Kidney (tissue), 14 donors: Measurements from ENCODE around the gene NPM3. TPM values are rescaled to one million over a fixed set of nuclear protein-coding genes. Genes with fewer than 3 reads are reported as not detected.
"Not testable (repeated sequence)": the region's sequence is repeated elsewhere in the genome, so short reads cannot be mapped to it uniquely, and the experiment has no call there.

Experiments used
- DNase-seq, 5 donors: peaks; one replicate each; pipeline ENCODE4 v3.0.0-alpha.2; 2013 to 2020
- FAIRE-seq: peaks from 2 replicates; lab custom pipeline; 2012; peaks lifted over from hg19 to GRCh38; lab: Jason Lieb, UNC
- H3K27ac ChIP-seq, 2 donors: one replicate each; pipeline ENCODE4 v1.7.0; 2013; ENCODE audit warnings: low read depth in 2 of 2, low read length in 2 of 2, inconsistent platforms in 1 of 2
- H3K27me3 ChIP-seq: one replicate; pipeline ENCODE4 v1.7.1; 2013; ENCODE audit warnings: low read length, inconsistent platforms; ENCODE audit not compliant: control insufficient read depth, insufficient read depth
- H3K36me3 ChIP-seq, 3 donors: one replicate each; pipeline versions ENCODE4 v1.7.0 to v1.7.1; 2013; ENCODE audit warnings: low read length in 3 of 3, control low read depth in 1 of 3, inconsistent platforms in 1 of 3; ENCODE audit not compliant: insufficient read depth in 3 of 3, control insufficient read depth in 2 of 3
- H3K4me1 ChIP-seq, 3 donors: one replicate each; pipeline versions ENCODE4 v1.7.0 to v1.7.1; 2013; ENCODE audit warnings: low read length in 3 of 3, inconsistent platforms in 1 of 3, low read depth in 1 of 3; ENCODE audit not compliant: control insufficient read depth in 2 of 3, insufficient read depth in 2 of 3
- H3K4me3 ChIP-seq, 3 donors: one replicate each; pipeline versions ENCODE4 v1.7.0 to v1.8.1; 2013; ENCODE audit warnings: low read length in 3 of 3, control low read depth in 1 of 3, inconsistent platforms in 1 of 3
- H3K9ac ChIP-seq, 3 donors: one replicate each; pipeline versions ENCODE4 v1.7.0 to v1.7.1; 2013; ENCODE audit warnings: low read length in 3 of 3, control low read depth in 1 of 3, inconsistent platforms in 1 of 3
- H3K9me3 ChIP-seq, 3 donors: one replicate each; pipeline versions ENCODE4 v1.7.0 to v1.7.1; 2013; ENCODE audit warnings: low read length in 3 of 3, control low read depth in 1 of 3, inconsistent platforms in 1 of 3; ENCODE audit not compliant: control insufficient read depth in 2 of 3, insufficient read depth in 1 of 3
- CTCF ChIP-seq: IDR thresholded peaks from 3 replicates; pipeline ENCODE4 v1.5.1; 2012; ENCODE audit warnings: mild to moderate bottlenecking, moderate library complexity, borderline replicate concordance; ENCODE audit not compliant: insufficient read depth; ENCODE audit errors: extremely low read depth
- intact Hi-C: fragments of 100-400 bp; cut with DNase I; formaldehyde crosslinking; loops from one replicate; pipeline ENCODE4 v1.11.1; 2022
- polyA plus RNA-seq: library from polyadenylated mRNA; stranded (reverse); fragments of 350-450 nt; fragmentation: Illumina TruSeq; extraction: RNeasy Lipid Tissue Mini Kit (QIAGEN cat#74804); gene quantifications from one replicate; pipeline ENCODE4 v1.2.3, GENCODE V29; 2014; ENCODE audit warnings: low read depth, low replicate concordance; ENCODE audit not compliant: insufficient read depth
- total RNA-seq: library from RNA; stranded (reverse); fragmentation: NEBNext Ultra II Directional; extraction: Animal tissue kit (Norgen Biotek cat#: 25700); gene quantifications from one replicate; pipeline ENCODE4 v1.2.1, GENCODE V29; 2021
- donor health status: control.
- donor health status: control.
- donor health status: control.
- donor health status: control.
- donor health status: control.
- donor health status: DM: yes; HTN: yes; CAD: no.
- donor health status: Normal renal cell carcinoma (clear cell type).

NPM3 gene
- total and polyA plus RNA-seq, 2 donors from 2014 or later = 23.8 to 34.0 TPM

GRCh38 chr10:101797403-101798059 lies 14.3 kb upstream of the NPM3 start:
- intact Hi-C loops = no loop called here
- no peaks in the 10 kb centered on the region for H3K9me3 ChIP-seq
- H3K4me3 ChIP-seq = no peak overlapping the region
- H3K4me1 ChIP-seq = no peaks in the 10 kb centered on the region
- no peaks in the 10 kb centered on the region for H3K27me3 ChIP-seq
- H3K27ac ChIP-seq = no peak overlapping the region
- no peak for DNase-seq
- peaks cover 27 to 68% (median 40%) of the 10 kb centered on the region in 3 donors for H3K36me3 ChIP-seq
- TF ChIP-seq CTCF = no peak
- no peak for FAIRE-seq
- H3K9ac ChIP-seq = no peak overlapping the region

GRCh38 chr10:101793526-101793925 lies 10.3 kb upstream of the NPM3 start:
- Histone ChIP-seq H3K9me3 (no peaks in the 10 kb centered on the region), H3K4me3 (no peak overlapping the region), H3K27ac (no peak overlapping the region), H3K9ac (no peak overlapping the region), H3K36me3 (peaks cover 21 to 64% (median 40%) of the 10 kb centered on the region in 3 donors), H3K27me3 (no peaks in the 10 kb centered on the region), H3K4me1 (no peaks in the 10 kb centered on the region)
- FAIRE-seq = no peak
- no peak for DNase-seq
- intact Hi-C loops = no loop called here
- no peak for TF ChIP-seq CTCF

GRCh38 chr10:101789686-101790085 lies 6.4 kb upstream of the NPM3 start:
- no peak overlapping the region for H3K27ac ChIP-seq
- H3K4me3 ChIP-seq = no peak overlapping the region
- intact Hi-C loops = no loop called here
- FAIRE-seq (no peak), DNase-seq (no peak)
- H3K4me1 ChIP-seq = no peaks in the 10 kb centered on the region
- H3K9ac ChIP-seq = no peak overlapping the region
- peaks cover 17 to 70% (median 40%) of the 10 kb centered on the region in 3 donors for H3K36me3 ChIP-seq
- TF ChIP-seq CTCF = no peak
- H3K9me3 ChIP-seq = no peaks in the 10 kb centered on the region
- no peaks in the 10 kb centered on the region for H3K27me3 ChIP-seq

GRCh38 chr10:101789231-101789630 lies 6.0 kb upstream of the NPM3 start:
- H3K27me3 ChIP-seq, H3K4me1 ChIP-seq, DNase-seq, H3K27ac ChIP-seq, FAIRE-seq, H3K4me3 ChIP-seq, H3K9me3 ChIP-seq, H3K9ac ChIP-seq, intact Hi-C loops: not testable (repeated sequence)
- peaks cover 16 to 65% (median 40%) of the 10 kb centered on the region in 3 donors for H3K36me3 ChIP-seq
